ENCODE results near the gene SP140. TPM values are rescaled to one million over a fixed set of nuclear protein-coding genes. Genes with fewer than 3 reads are reported as not detected.

Gene SP140
- total RNA-seq, 1 donor from 2014 or later, result not detected

GRCh38 chr2:230224458-230224857 is 1.1 kb upstream of the SP140 start:
- Mint-ChIP-seq H3K27ac (ENCODE audit: unreplicated experiment) (no peak overlapping the region), H3K9me3 (ENCODE audit: unreplicated experiment) (peaks cover 1% of the 10 kb centered on the region), H3K36me3 (ENCODE audit: unreplicated experiment) (no peaks in the 10 kb centered on the region), H3K4me1 (ENCODE audit: low read depth, unreplicated experiment) (peaks cover 3% of the 10 kb centered on the region), H3K4me3 (ENCODE audit: unreplicated experiment) (no peak overlapping the region), H3K27me3 (ENCODE audit: unreplicated experiment) (no peaks in the 10 kb centered on the region)
- DNase-seq, result no peak
- no peak for TF ChIP-seq CTCF (IDR thresholded peaks at IDR 0.05; ENCODE audit: partially characterized antibody, unreplicated experiment)

GRCh38 chr2:230226051-230226551 is 565 bp downstream of the SP140 start:
- H3K9me3 Mint-ChIP-seq (ENCODE audit: unreplicated experiment), result peaks cover 2% of the 10 kb centered on the region
- TF ChIP-seq CTCF (IDR thresholded peaks at IDR 0.05; ENCODE audit: partially characterized antibody, unreplicated experiment), result no peak
- H3K36me3 Mint-ChIP-seq (ENCODE audit: unreplicated experiment), result peaks cover 5% of the 10 kb centered on the region
- H3K27ac Mint-ChIP-seq (ENCODE audit: unreplicated experiment), result no peak overlapping the region
- H3K27me3 Mint-ChIP-seq (ENCODE audit: unreplicated experiment), result no peaks in the 10 kb centered on the region
- no peak for DNase-seq
- H3K4me1 Mint-ChIP-seq (ENCODE audit: low read depth, unreplicated experiment), result no peaks in the 10 kb centered on the region
- H3K4me3 Mint-ChIP-seq (ENCODE audit: unreplicated experiment), result no peak overlapping the region

DNA sequence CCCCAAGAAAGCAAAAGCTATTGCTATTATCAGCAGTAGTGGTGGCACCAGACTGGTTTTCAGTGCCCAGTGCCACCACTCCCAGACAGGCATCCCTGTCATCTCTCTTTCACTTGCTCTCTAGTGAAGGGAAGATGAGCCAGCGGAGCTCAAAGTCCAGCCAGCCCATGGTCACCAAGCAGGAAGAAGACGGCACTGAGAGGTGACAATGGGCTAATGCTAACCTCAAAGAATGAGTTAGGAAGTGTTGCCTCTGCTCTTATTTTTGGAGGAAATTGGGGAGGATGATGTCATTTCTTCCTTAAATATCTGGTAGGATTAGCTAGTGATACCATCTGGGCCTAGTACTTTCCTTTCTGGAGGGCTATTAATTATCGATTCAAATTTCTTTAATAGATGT is 1.7 kb downstream of the SP140 start:
- Mint-ChIP-seq H3K36me3 (ENCODE audit: unreplicated experiment) (peaks cover 5% of the 10 kb centered on the region), H3K27ac (ENCODE audit: unreplicated experiment) (no peak overlapping the region), H3K9me3 (ENCODE audit: unreplicated experiment) (peaks cover 2% of the 10 kb centered on the region), H3K4me3 (ENCODE audit: unreplicated experiment) (no peak overlapping the region), H3K27me3 (ENCODE audit: unreplicated experiment) (no peaks in the 10 kb centered on the region), H3K4me1 (ENCODE audit: low read depth, unreplicated experiment) (no peaks in the 10 kb centered on the region)
- DNase-seq, result no peak
- no peak for TF ChIP-seq CTCF (IDR thresholded peaks at IDR 0.05; ENCODE audit: partially characterized antibody, unreplicated experiment)

DNA sequence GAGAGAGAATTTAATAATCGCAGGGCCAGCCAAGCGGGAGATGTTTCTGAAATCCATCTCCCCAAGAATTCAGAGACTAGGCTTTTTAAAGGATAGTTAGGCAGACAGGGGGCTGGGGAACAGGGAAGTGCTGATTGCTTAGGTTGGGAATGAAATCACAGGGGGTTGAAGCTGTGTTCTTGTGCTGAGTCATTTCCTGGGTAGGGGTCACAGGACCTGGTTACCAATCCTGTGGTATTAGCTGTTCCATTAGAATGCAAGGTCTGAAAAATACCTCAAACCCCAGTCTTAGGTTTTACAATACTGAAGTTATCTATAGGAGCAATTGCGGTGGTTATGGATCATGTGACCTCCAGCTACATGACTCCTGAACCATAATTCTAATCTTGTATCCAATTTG is 4.6 kb downstream of the SP140 start:
- TF ChIP-seq CTCF (IDR thresholded peaks at IDR 0.05; ENCODE audit: partially characterized antibody, unreplicated experiment), result no peak
- no peak for DNase-seq
- Mint-ChIP-seq H3K36me3 (ENCODE audit: unreplicated experiment) (peaks cover 5% of the 10 kb centered on the region), H3K27me3 (ENCODE audit: unreplicated experiment) (no peaks in the 10 kb centered on the region), H3K4me1 (ENCODE audit: low read depth, unreplicated experiment) (no peaks in the 10 kb centered on the region), H3K27ac (ENCODE audit: unreplicated experiment) (no peak overlapping the region), H3K4me3 (ENCODE audit: unreplicated experiment) (no peak overlapping the region), H3K9me3 (ENCODE audit: unreplicated experiment) (peaks cover 4% of the 10 kb centered on the region)

DNA sequence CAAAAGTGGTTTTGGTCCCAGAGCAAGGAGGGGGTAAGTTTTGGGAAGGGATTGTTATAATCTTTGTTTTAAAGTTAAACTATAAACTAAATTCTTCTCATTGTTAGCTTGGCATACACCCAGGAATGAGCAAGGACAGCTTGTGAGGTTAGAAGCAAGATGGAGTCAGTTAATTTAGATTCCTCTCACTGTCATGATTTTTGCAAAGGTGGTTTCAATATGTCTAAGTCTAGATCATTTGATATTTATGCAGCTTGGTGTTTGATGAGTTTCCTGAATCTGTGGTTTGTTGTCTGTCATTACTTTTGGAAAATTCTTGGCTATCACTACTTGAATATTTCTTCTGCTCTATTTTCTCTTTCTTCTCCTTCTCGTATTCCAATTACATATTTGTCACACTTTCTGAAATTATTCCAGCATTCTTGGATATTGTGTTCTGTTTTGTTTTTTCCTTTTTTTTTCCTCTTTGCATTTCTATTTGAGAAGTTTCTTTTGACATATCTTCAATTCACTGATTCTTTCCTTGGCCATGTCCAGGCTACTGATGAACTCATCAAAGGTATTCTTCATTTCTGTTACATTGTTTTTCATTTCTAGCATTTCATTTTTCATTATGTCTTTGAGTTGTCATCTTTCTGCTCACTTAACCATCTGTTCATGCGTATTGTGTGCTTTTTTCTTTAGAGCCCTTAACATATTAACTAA is 5.1 kb downstream of the SP140 start:
- no peak for DNase-seq
- H3K27ac Mint-ChIP-seq (ENCODE audit: unreplicated experiment), result no peak overlapping the region
- H3K4me1 Mint-ChIP-seq (ENCODE audit: low read depth, unreplicated experiment), result no peaks in the 10 kb centered on the region
- peaks cover 4% of the 10 kb centered on the region for H3K9me3 Mint-ChIP-seq (ENCODE audit: unreplicated experiment)
- no peak overlapping the region for H3K4me3 Mint-ChIP-seq (ENCODE audit: unreplicated experiment)
- H3K27me3 Mint-ChIP-seq (ENCODE audit: unreplicated experiment), result no peaks in the 10 kb centered on the region
- peaks cover 5% of the 10 kb centered on the region for H3K36me3 Mint-ChIP-seq (ENCODE audit: unreplicated experiment)
- no peak for TF ChIP-seq CTCF (IDR thresholded peaks at IDR 0.05; ENCODE audit: partially characterized antibody, unreplicated experiment)

Measured in glutamatergic neuron (in vitro differentiated cells).